ENCODE measurements around the gene EVI5L.

DNA sequence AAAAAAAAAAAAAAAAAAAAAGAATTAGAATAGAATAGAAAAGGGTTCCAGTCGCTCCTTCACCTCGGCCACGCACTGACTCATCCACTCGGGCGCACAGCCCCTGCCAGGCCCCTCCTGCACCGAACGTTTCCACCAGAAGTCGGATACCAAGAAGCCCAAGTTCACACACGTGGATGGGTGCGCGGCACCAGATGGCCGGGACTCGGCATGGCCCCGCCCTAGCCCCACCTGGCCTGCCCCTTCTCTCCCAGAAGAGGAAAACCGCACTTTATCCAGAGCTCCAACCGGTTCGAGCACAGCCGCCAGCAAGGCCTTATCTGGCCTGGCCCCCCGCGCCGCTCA is 38.3 kb downstream of the EVI5L start:
- no peak for TF ChIP-seq POLR2A (IDR thresholded peaks at IDR 0.05)
- TF ChIP-seq, protein P1, sequence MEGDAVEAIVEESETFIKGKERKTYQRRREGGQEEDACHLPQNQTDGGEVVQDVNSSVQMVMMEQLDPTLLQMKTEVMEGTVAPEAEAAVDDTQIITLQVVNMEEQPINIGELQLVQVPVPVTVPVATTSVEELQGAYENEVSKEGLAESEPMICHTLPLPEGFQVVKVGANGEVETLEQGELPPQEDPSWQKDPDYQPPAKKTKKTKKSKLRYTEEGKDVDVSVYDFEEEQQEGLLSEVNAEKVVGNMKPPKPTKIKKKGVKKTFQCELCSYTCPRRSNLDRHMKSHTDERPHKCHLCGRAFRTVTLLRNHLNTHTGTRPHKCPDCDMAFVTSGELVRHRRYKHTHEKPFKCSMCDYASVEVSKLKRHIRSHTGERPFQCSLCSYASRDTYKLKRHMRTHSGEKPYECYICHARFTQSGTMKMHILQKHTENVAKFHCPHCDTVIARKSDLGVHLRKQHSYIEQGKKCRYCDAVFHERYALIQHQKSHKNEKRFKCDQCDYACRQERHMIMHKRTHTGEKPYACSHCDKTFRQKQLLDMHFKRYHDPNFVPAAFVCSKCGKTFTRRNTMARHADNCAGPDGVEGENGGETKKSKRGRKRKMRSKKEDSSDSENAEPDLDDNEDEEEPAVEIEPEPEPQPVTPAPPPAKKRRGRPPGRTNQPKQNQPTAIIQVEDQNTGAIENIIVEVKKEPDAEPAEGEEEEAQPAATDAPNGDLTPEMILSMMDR (IDR thresholded peaks at IDR 0.05) = no peak
